Fibroblast of lung (primary cell): Measurements from ENCODE around the gene FOXO4. TPM values are rescaled to one million over a fixed set of nuclear protein-coding genes. Genes with fewer than 3 reads are reported as not detected.

Source experiments
- DNase-seq, 2 donors: peaks; one replicate each; pipeline versions ENCODE4 v3.0.0 to v3.0.0-alpha.2; 2010; ENCODE audit warnings: low read depth in 2 of 2
- H2AFZ ChIP-seq: 2 replicates; pipeline ENCODE4 v1.5.1; 2012; ENCODE audit warnings: low read length, control low read depth, inconsistent platforms
- H3K27ac ChIP-seq: 2 replicates; pipeline ENCODE4 v1.5.1; 2011; ENCODE audit warnings: low read length, control low read depth; ENCODE audit not compliant: insufficient read depth
- H3K27me3 ChIP-seq: 2 replicates; pipeline ENCODE4 v1.5.1; 2011; ENCODE audit warnings: mild to moderate bottlenecking, low read length; ENCODE audit not compliant: control insufficient read depth, insufficient read depth
- H3K36me3 ChIP-seq: 2 replicates; pipeline ENCODE4 v1.5.1; 2011; ENCODE audit warnings: low read length; ENCODE audit not compliant: control insufficient read depth, insufficient read depth
- H3K4me1 ChIP-seq: 2 replicates; pipeline ENCODE4 v1.5.1; 2011; ENCODE audit warnings: low read length; ENCODE audit not compliant: control insufficient read depth, insufficient read depth; ENCODE audit errors: extremely low read depth
- H3K4me2 ChIP-seq: 2 replicates; pipeline ENCODE4 v1.5.1; 2011; ENCODE audit warnings: low read length, control low read depth; ENCODE audit not compliant: insufficient read depth; ENCODE audit errors: extremely low read depth
- H3K4me3 ChIP-seq, 4 experiments: fragments of 200-600 bp in 1 of 4; sonication (generic) in 1 of 4; replicated peaks in 1 of 4; 2 replicates each; pipeline ENCODE4 v1.5.1; 2011 to 2016; ENCODE audit warnings: low read length in 4 of 4, low read depth in 3 of 4, mild to moderate bottlenecking in 3 of 4, control low read depth in 2 of 4, inconsistent platforms in 1 of 4, mixed read lengths in 1 of 4; ENCODE audit not compliant: insufficient read depth in 1 of 4; ENCODE audit errors: control extremely low read depth in 1 of 4
- H3K79me2 ChIP-seq: 2 replicates; pipeline ENCODE4 v1.5.1; 2012; ENCODE audit warnings: mild to moderate bottlenecking, low read length, inconsistent platforms; ENCODE audit not compliant: control insufficient read depth, insufficient read depth
- H3K9ac ChIP-seq: 2 replicates; pipeline ENCODE4 v1.5.1; 2011; ENCODE audit warnings: mild to moderate bottlenecking, low read length, control low read depth; ENCODE audit not compliant: insufficient read depth
- H3K9me3 ChIP-seq: 2 replicates; pipeline ENCODE4 v1.5.1; 2012; ENCODE audit warnings: low read depth, low read length; ENCODE audit not compliant: control insufficient read depth, insufficient read depth
- H4K20me1 ChIP-seq: 2 replicates; pipeline ENCODE4 v1.5.1; 2011; ENCODE audit warnings: low read length; ENCODE audit not compliant: control insufficient read depth, insufficient read depth; ENCODE audit errors: extremely low read depth
- EZH2 ChIP-seq: IDR thresholded peaks from 2 replicates; pipeline ENCODE4 v1.5.1; 2012; ENCODE audit warnings: low read length, control low read depth, mild to moderate bottlenecking; ENCODE audit errors: missing control alignments
- polyA plus RNA-seq, 2 donors: library from polyadenylated mRNA; depleted of rRNA in 1 of 2; stranded (reverse) in 1 of 2; unstranded in 1 of 2; fragments of >200 nt; gene quantifications; 2 replicates each; pipeline ENCODE4 v1.2.1, GENCODE V29; 2011 to 2012; ENCODE audit warnings: missing spikeins in 1 of 2
- total RNA-seq: library from RNA; depleted of rRNA; stranded (reverse); fragments of >200 nt; gene quantifications from 2 replicates; pipeline ENCODE4 v1.2.1, GENCODE V29; 2014
- TF ChIP-seq, protein P1 (sequence below), 2 donors: IDR thresholded peaks in 1 of 2; conservative IDR thresholded peaks in 1 of 2; 1 replicate in 1 of 2; 2 replicates in 1 of 2; pipeline ENCODE4 v1.5.1; 2011 to 2012; ENCODE audit warnings: low read length in 2 of 2, control low read depth in 1 of 2, inconsistent platforms in 1 of 2, low read depth in 1 of 2, mild to moderate bottlenecking in 1 of 2

Gene FOXO4
- total and polyA plus RNA-seq, 2 donors (not counting 1 experiment from before 2014, with no cell fraction given), result 2.3 to 7.4 TPM

DNA sequence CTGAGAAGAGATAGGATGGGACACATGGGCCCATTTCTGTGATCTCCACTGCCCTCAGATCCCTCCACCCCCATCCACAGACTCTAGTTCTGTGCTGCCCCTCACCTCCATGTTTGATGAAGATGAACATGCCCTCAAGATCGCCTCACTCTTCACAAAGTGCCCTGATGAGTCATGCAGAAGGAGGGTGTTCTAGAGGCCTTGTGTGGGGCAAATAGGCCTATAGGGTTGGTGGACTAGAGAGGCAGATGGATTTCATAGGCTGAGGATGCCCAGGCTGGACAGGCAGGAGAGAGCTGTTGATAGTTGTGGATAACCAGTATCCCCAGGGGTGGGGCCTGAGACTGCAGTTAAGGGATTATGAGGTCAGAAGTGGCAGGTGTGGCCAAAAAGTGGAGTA is 10.8 kb downstream of the FOXO4 start, which contains the start of gene CXorf65:
CXorf65 (minus strand) TSS at position 314 of the 400 bp plus-strand sequence; CDS start at position 130, 184 bp downstream.
- Histone ChIP-seq H3K9ac (no peak within 1 kb of the TSS), H3K27ac (no peak within 1 kb of the TSS), H3K4me2 (no peak within 1 kb of the TSS), H4K20me1 (no peaks in the 10 kb centered on the region), H2AFZ (no peak within 1 kb of the TSS), H3K4me1 (no peaks in the 10 kb centered on the region), H3K27me3 (peaks cover 5% of the 10 kb centered on the region), H3K4me3 (no peak within 1 kb of the TSS), H3K79me2 (no peaks in the 10 kb centered on the region), H3K9me3 (no peaks in the 10 kb centered on the region), H3K36me3 (no peaks in the 10 kb centered on the region)
- TF ChIP-seq, protein P1, sequence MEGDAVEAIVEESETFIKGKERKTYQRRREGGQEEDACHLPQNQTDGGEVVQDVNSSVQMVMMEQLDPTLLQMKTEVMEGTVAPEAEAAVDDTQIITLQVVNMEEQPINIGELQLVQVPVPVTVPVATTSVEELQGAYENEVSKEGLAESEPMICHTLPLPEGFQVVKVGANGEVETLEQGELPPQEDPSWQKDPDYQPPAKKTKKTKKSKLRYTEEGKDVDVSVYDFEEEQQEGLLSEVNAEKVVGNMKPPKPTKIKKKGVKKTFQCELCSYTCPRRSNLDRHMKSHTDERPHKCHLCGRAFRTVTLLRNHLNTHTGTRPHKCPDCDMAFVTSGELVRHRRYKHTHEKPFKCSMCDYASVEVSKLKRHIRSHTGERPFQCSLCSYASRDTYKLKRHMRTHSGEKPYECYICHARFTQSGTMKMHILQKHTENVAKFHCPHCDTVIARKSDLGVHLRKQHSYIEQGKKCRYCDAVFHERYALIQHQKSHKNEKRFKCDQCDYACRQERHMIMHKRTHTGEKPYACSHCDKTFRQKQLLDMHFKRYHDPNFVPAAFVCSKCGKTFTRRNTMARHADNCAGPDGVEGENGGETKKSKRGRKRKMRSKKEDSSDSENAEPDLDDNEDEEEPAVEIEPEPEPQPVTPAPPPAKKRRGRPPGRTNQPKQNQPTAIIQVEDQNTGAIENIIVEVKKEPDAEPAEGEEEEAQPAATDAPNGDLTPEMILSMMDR (conservative IDR thresholded peaks at IDR 0.05 in 1 of 2, IDR thresholded peaks at IDR 0.05 in 1 of 2; ENCODE audit: low read depth in 1 of 2, low read length in 2 of 2), result no peak
- no peak for TF ChIP-seq EZH2
- DNase-seq, result no peak

DNA sequence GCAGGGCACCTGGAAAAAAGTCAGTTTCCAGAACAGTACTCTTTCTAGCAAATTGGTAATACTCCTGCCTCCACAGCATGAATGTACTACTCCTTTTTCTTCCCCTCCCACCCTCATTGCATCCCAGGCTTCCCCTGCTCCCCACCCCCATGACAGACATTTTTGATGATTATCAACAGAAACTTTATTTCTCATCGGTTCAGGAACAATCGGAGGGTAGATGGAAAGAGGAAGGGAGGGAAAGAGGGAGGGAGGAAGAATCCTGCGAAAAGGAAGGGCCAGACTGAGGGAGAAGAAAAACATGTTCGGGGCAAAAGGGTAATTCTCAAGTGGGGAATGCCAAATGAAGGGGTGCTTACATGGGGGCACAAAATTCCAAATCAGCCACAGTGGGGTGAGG is 11.6 kb downstream of the FOXO4 start:
- Histone ChIP-seq H3K36me3 (no peaks in the 10 kb centered on the region), H3K27ac (no peak overlapping the region), H3K27me3 (peaks cover 5% of the 10 kb centered on the region), H4K20me1 (no peaks in the 10 kb centered on the region), H3K9me3 (no peaks in the 10 kb centered on the region), H3K4me1 (no peaks in the 10 kb centered on the region), H3K4me2 (no peak overlapping the region), H3K9ac (no peak overlapping the region), H2AFZ (no peak overlapping the region), H3K79me2 (no peaks in the 10 kb centered on the region), H3K4me3 (no peak overlapping the region)
- DNase-seq, result no peak
- no peak for TF ChIP-seq EZH2
- TF ChIP-seq, protein P1 (conservative IDR thresholded peaks at IDR 0.05 in 1 of 2, IDR thresholded peaks at IDR 0.05 in 1 of 2; ENCODE audit: low read depth in 1 of 2, low read length in 2 of 2), result no peak

DNA sequence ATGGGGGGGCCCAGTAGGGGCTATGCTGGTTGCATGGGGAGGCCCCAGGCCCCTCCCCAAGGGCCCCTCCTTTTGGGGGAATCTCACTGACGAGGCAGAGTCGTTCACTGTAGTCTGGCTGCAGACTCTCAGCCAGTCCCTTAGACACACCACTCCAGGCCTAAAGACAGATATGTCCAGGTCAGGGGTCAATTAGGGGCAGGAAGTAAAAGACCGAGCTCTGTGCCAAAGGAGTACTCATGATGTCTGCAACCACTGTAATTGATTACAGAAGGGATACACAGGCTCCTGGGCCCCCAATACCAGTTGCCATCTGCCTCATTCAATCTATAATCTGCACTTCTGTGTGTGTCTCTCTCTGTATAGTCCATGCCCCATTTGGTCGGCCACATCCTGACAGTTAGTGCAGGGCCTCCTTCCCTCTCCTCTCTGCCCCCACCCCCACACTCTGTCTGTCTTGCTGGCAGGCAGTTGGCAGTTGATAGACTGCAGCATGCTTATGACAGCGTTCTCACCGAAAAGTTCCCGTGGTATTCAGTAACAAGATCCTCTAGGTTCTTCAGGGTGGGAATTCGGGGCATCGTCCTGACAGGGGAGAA is 12.2 kb downstream of the FOXO4 start:
- no peak for DNase-seq
- Histone ChIP-seq H4K20me1 (no peaks in the 10 kb centered on the region), H3K4me2 (no peak overlapping the region), H3K9ac (no peak overlapping the region), H3K4me3 (no peak overlapping the region), H3K27ac (no peak overlapping the region), H2AFZ (no peak overlapping the region), H3K79me2 (no peaks in the 10 kb centered on the region), H3K36me3 (no peaks in the 10 kb centered on the region), H3K4me1 (no peaks in the 10 kb centered on the region), H3K9me3 (no peaks in the 10 kb centered on the region), H3K27me3 (peaks cover 5% of the 10 kb centered on the region)
- TF ChIP-seq, protein P1 (conservative IDR thresholded peaks at IDR 0.05 in 1 of 2, IDR thresholded peaks at IDR 0.05 in 1 of 2; ENCODE audit: low read depth in 1 of 2, low read length in 2 of 2), result no peak
- TF ChIP-seq EZH2, result no peak
